ENCODE measurements around the gene RAPGEF1.
A peak's percentile ranks its signal among the peaks of the same experiment; 100 is the strongest.
"Not testable (repeated sequence)": the region's sequence is repeated elsewhere in the genome, so short reads cannot be mapped to it uniquely, and the experiment has no call there.

Gene RAPGEF1

GRCh38 chr9:131721076-131721475, 18.8 kb downstream of the RAPGEF1 start:
- Histone ChIP-seq H3K27me3 (ENCODE audit: control insufficient read depth, insufficient read depth, low read length) (no peaks in the 10 kb centered on the region), H3K9ac (ENCODE audit: low read length) (no peak overlapping the region), H3K4me1 (ENCODE audit: control insufficient read depth, insufficient read depth, low read length) (peaks cover 3% of the 10 kb centered on the region), H3K4me3 (ENCODE audit: low read length) (no peak overlapping the region), H3K27ac (ENCODE audit: low read depth, low read length) (no peak overlapping the region), H3K36me3 (ENCODE audit: control insufficient read depth, insufficient read depth, low read length) (peaks cover 3% of the 10 kb centered on the region)

GRCh38 chr9:131720330-131720729, 19.5 kb downstream of the RAPGEF1 start:
- no peak overlapping the region for H3K9ac ChIP-seq (ENCODE audit: low read length)
- no peak overlapping the region for H3K27ac ChIP-seq (ENCODE audit: low read depth, low read length)
- H3K4me1 ChIP-seq (ENCODE audit: control insufficient read depth, insufficient read depth, low read length) = peaks cover 3% of the 10 kb centered on the region
- H3K27me3 ChIP-seq (ENCODE audit: control insufficient read depth, insufficient read depth, low read length) = no peaks in the 10 kb centered on the region
- peaks cover 3% of the 10 kb centered on the region for H3K36me3 ChIP-seq (ENCODE audit: control insufficient read depth, insufficient read depth, low read length)
- H3K4me3 ChIP-seq (ENCODE audit: low read length) = no peak overlapping the region

GRCh38 chr9:131719262-131719908, 20.5 kb downstream of the RAPGEF1 start:
- H3K36me3 ChIP-seq (ENCODE audit: control insufficient read depth, insufficient read depth, low read length) = peaks cover 3% of the 10 kb centered on the region
- no peaks in the 10 kb centered on the region for H3K27me3 ChIP-seq (ENCODE audit: control insufficient read depth, insufficient read depth, low read length)
- H3K4me3 ChIP-seq (ENCODE audit: low read length) = no peak overlapping the region
- H3K9ac ChIP-seq (ENCODE audit: low read length) = no peak overlapping the region
- H3K4me1 ChIP-seq (ENCODE audit: control insufficient read depth, insufficient read depth, low read length) = peaks cover 3% of the 10 kb centered on the region
- H3K27ac ChIP-seq (ENCODE audit: low read depth, low read length) = no peak overlapping the region

- H3K27ac ChIP-seq (ENCODE audit: low read depth, low read length) = no peak overlapping the region
- no peak overlapping the region for H3K9ac ChIP-seq (ENCODE audit: low read length)
- H3K4me1 ChIP-seq (ENCODE audit: control insufficient read depth, insufficient read depth, low read length) = no peaks in the 10 kb centered on the region
- no peak overlapping the region for H3K4me3 ChIP-seq (ENCODE audit: low read length)
- H3K27me3 ChIP-seq (ENCODE audit: control insufficient read depth, insufficient read depth, low read length) = no peaks in the 10 kb centered on the region
- peaks cover 3% of the 10 kb centered on the region for H3K36me3 ChIP-seq (ENCODE audit: control insufficient read depth, insufficient read depth, low read length)
Measured at GRCh38 chr9:131717719-131718460, 22.0 kb downstream of the RAPGEF1 start.

- Histone ChIP-seq H3K27me3 (ENCODE audit: control insufficient read depth, insufficient read depth, low read length) (no peaks in the 10 kb centered on the region), H3K27ac (ENCODE audit: low read depth, low read length) (no peak overlapping the region), H3K36me3 (ENCODE audit: control insufficient read depth, insufficient read depth, low read length) (no peaks in the 10 kb centered on the region), H3K9ac (ENCODE audit: low read length) (no peak overlapping the region), H3K4me3 (ENCODE audit: low read length) (no peak overlapping the region), H3K4me1 (ENCODE audit: control insufficient read depth, insufficient read depth, low read length) (no peaks in the 10 kb centered on the region)
Measured at GRCh38 chr9:131715906-131716305, 24.0 kb downstream of the RAPGEF1 start.

GRCh38 chr9:131714821-131715220, 25.1 kb downstream of the RAPGEF1 start:
- no peak overlapping the region for H3K9ac ChIP-seq (ENCODE audit: low read length)
- H3K36me3 ChIP-seq (ENCODE audit: control insufficient read depth, insufficient read depth, low read length) = no peaks in the 10 kb centered on the region
- H3K4me3 ChIP-seq (ENCODE audit: low read length) = no peak overlapping the region
- H3K27me3 ChIP-seq (ENCODE audit: control insufficient read depth, insufficient read depth, low read length) = no peaks in the 10 kb centered on the region
- no peaks in the 10 kb centered on the region for H3K4me1 ChIP-seq (ENCODE audit: control insufficient read depth, insufficient read depth, low read length)
- peak overlapping the region; percentile 65 for H3K27ac ChIP-seq (ENCODE audit: low read depth, low read length)

- Histone ChIP-seq H3K27ac (ENCODE audit: low read depth, low read length) (peak overlapping the region; percentile 65), H3K36me3 (ENCODE audit: control insufficient read depth, insufficient read depth, low read length) (no peaks in the 10 kb centered on the region), H3K9ac (ENCODE audit: low read length) (no peak overlapping the region), H3K4me3 (ENCODE audit: low read length) (no peak overlapping the region), H3K4me1 (ENCODE audit: control insufficient read depth, insufficient read depth, low read length) (no peaks in the 10 kb centered on the region), H3K27me3 (ENCODE audit: control insufficient read depth, insufficient read depth, low read length) (no peaks in the 10 kb centered on the region)
Measured at GRCh38 chr9:131714161-131714646, 25.7 kb downstream of the RAPGEF1 start.

GRCh38 chr9:131713016-131713415, 26.9 kb downstream of the RAPGEF1 start:
- Histone ChIP-seq H3K36me3 (ENCODE audit: control insufficient read depth, insufficient read depth, low read length) (no peaks in the 10 kb centered on the region), H3K27me3 (ENCODE audit: control insufficient read depth, insufficient read depth, low read length) (no peaks in the 10 kb centered on the region), H3K4me3 (ENCODE audit: low read length) (no peak overlapping the region), H3K9ac (ENCODE audit: low read length) (no peak overlapping the region), H3K4me1 (ENCODE audit: control insufficient read depth, insufficient read depth, low read length) (no peaks in the 10 kb centered on the region), H3K27ac (ENCODE audit: low read depth, low read length) (peak overlapping the region; percentile 26)

GRCh38 chr9:131712151-131712716, 27.6 kb downstream of the RAPGEF1 start:
- Histone ChIP-seq H3K36me3 (ENCODE audit: control insufficient read depth, insufficient read depth, low read length) (no peaks in the 10 kb centered on the region), H3K27me3 (ENCODE audit: control insufficient read depth, insufficient read depth, low read length) (no peaks in the 10 kb centered on the region), H3K4me3 (ENCODE audit: low read length) (no peak overlapping the region), H3K27ac (ENCODE audit: low read depth, low read length) (no peak overlapping the region), H3K9ac (ENCODE audit: low read length) (no peak overlapping the region), H3K4me1 (ENCODE audit: control insufficient read depth, insufficient read depth, low read length) (no peaks in the 10 kb centered on the region)

GRCh38 chr9:131709771-131710431, 30.0 kb downstream of the RAPGEF1 start:
- H3K4me3 ChIP-seq (ENCODE audit: low read length) = no peak overlapping the region
- H3K27me3 ChIP-seq (ENCODE audit: control insufficient read depth, insufficient read depth, low read length) = no peaks in the 10 kb centered on the region
- H3K9ac ChIP-seq (ENCODE audit: low read length) = no peak overlapping the region
- H3K4me1 ChIP-seq (ENCODE audit: control insufficient read depth, insufficient read depth, low read length) = no peaks in the 10 kb centered on the region
- H3K36me3 ChIP-seq (ENCODE audit: control insufficient read depth, insufficient read depth, low read length) = no peaks in the 10 kb centered on the region
- H3K27ac ChIP-seq (ENCODE audit: low read depth, low read length) = no peak overlapping the region

GRCh38 chr9:131709010-131709770, 30.7 kb downstream of the RAPGEF1 start:
- not testable (repeated sequence) for H3K36me3 ChIP-seq (ENCODE audit: control insufficient read depth, insufficient read depth, low read length); H3K27ac ChIP-seq (ENCODE audit: low read depth, low read length); H3K9ac ChIP-seq (ENCODE audit: low read length); H3K4me3 ChIP-seq (ENCODE audit: low read length); H3K27me3 ChIP-seq (ENCODE audit: control insufficient read depth, insufficient read depth, low read length); H3K4me1 ChIP-seq (ENCODE audit: control insufficient read depth, insufficient read depth, low read length)
